GF-D8 (cell line): ENCODE data around the gene ELF3.
"Not testable (repeated sequence)": the region's sequence is repeated elsewhere in the genome, so short reads cannot be mapped to it uniquely, and the experiment has no call there.

Experiments
- DNase-seq: peaks from one replicate; lab custom pipeline; 2025; lab: John Stamatoyannopoulos, UW

Gene ELF3

DNA sequence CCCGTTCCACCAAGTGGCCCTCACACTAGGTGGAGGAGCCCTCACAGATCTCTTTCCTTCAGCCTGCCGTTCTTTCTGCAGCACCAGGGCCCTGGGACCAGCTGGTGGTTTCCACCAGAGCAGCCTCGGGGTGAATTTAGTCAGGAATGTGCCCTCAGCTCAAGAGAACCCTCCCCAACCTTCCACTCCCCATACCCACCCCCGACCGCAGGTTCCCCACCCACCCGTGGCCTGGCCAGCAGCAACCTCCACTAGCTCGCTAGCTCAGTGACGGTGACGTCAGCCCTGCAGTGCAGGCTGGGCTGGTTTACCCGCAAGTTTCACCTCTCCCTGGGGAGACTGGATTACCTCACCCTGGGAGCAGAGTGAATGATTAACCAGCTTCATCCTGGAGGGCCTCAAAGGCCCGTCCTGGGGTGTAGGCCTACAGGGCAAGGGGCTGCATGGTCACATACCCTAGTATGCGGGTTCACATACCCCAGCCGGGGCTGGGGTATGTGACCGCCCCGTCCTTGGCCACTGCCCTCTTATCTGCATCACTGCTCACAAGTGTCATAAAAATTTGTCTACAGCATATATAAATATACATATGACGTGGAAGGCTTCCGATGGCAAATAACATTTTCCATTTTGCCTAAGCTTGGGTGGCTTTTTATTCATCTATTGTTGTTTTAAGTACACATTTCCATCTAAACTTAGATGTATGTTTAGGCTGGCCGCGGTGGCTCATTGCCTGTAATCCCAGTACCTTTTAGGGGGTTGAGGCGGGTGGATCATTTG lies 24.5 kb downstream of the ELF3 start:
- no peak for DNase-seq

- DNase-seq: no peak
Observed at GRCh38 chr1:202036595-202037387, 26.4 kb downstream of the ELF3 start.

DNA sequence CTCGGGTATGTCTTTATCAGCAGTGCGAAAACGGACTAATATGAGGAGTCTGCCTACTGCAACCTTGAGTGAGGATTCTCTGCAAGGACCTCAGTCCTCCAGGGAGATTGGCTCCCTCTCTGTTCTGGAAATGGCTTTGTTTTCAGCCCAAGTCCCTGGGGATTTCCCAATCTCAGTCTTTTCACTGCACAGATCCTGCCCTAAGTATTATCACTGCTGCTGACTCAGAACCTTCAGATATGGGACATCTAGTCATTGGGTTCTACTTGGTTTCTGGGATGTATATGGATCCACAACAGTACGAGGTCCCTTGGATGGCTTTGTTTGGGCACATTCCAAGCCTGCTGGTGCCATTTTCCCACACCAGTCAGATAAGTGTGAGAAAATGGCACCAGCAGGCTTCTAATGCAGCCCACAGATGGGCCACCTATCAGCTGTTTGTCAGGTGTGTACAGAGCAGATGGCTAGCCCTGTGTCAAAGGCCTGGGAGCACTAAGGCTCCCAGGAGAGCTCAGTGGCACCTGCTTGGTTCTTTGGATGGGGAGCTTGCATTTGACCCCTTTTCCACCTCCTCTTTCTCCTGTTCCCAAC lies 27.4 kb downstream of the ELF3 start:
- DNase-seq: no peak

DNA sequence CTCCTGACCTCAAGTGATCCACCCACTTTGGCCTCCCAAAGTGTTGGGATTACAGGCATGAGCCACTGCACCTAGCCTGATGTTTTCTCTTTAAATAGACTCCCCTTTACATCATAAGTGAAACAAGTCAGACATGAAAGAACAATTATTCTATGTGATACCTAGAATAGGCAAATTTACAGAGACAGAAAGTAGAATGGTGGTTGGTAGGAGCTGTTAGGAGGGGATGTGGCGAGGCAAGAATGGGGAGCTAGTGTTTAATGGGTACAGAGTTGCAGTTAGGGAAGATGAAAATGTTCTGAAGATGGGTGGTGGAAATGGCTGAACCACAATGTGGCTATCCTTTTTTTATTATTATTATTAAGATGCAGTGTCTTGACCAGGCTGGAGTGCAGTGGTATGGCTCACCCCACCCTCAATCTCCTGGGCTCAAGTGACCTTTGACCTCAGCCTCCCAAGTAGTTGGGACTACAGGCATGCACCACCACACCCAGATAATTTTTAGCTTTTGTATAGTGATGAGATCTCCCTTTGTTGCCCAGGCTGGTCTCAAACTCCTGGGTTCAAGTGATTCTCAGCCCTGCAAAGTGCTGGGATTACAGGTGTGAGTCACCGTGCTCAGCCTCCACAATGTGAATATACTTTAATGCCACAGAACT lies 28.4 kb downstream of the ELF3 start:
- DNase-seq: no peak

DNA sequence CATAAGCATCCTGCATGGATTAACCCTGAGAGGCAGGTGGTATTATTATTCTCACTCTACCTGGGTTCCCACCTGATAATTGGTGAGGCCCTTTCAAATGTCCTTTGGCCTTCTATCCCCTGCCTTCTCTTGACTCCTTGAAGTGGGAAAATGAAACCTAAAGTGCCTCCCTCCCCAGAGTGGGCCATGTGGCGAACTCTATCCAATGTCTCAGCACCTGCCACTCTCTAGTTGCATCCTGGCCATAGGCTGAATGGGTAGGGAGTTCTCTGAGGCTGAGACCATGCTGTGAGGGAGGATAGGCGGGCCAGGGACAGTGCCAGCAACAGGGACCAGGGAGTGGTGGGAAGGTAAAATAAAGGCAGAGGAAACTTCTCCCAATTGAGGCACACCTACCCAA lies 35.3 kb downstream of the ELF3 start:
- no peak for DNase-seq

GRCh38 chr1:202046227-202046626 lies 35.8 kb downstream of the ELF3 start:
- no peak for DNase-seq

- no peak for DNase-seq
Observed at GRCh38 chr1:202046748-202047708, 36.6 kb downstream of the ELF3 start.

DNA sequence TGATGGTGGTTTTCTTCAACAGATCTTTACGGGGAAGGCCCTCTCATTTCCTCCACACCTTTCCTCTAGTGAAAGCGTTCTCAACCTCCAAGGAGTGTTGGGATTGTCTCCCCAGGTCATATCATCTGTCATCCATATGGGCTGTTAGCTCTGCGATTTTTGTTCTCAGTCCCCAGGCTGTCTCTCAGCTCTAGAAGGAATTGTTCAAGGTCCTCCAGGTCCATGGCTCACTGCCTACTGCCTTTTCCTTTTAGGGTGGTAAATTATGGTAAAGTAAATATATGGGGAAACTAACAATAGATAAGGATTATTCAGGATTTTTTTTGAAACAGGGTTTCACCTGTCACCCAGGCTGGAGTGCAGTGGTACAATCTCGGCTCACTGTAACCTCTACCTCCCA lies 37.6 kb downstream of the ELF3 start:
- no peak for DNase-seq

- no peak for DNase-seq
Observed at GRCh38 chr1:202049129-202049528, 38.7 kb downstream of the ELF3 start.

- DNase-seq: no peak
Observed at GRCh38 chr1:202054094-202054493, 43.7 kb downstream of the ELF3 start.

- DNase-seq: not testable (repeated sequence)
Observed at GRCh38 chr1:202054673-202055072, 44.3 kb downstream of the ELF3 start.

GRCh38 chr1:202056644-202057334 lies 46.4 kb downstream of the ELF3 start:
- DNase-seq: no peak

GRCh38 chr1:202057335-202057704 lies 46.9 kb downstream of the ELF3 start:
- not testable (repeated sequence) for DNase-seq

DNA sequence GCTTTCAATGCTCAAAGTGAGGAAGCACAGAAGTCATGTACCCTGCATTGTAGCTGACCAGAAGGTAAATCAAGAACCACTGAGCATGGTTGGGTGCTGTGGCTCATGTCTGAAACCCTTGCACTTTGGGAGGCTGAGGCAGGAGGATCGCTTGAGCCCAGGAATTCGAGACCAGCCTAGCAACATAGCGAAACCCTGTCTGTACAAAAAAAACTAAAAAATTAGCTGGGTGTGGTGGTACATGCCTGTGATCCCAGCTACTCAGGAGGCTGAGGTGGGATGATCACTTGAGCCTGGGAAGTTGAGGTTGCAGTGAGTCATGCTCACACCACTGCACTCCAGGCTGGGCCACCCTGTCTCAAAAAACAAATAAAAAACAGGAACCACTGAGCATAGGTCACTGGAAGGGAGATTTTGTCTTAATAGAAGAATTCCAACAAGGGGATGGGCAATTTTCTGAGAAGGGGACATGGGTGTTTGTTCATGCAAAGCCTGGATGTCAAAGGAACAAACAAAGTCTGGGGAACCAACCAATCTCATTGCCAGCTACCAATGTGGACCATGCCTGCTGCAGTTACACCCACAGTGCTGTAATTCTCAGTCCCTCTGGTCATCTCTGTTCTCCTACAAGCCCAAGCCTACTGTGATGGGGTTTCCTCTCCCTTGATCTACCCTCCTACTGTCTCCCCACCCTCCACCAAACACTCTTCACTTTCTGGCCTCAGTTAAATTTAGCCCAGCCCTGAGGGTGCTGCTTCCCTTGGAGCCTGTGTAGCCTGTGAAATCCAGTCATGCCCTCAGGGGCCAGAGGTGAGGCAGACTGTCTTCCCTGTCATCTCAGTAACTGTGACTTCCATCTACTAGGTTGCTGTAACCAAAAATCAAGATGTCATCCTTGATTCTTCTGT lies 47.9 kb downstream of the ELF3 start:
- no peak for DNase-seq

- DNase-seq: no peak
Observed at GRCh38 chr1:202061055-202061454, 50.7 kb downstream of the ELF3 start.

GRCh38 chr1:202061787-202062186 lies 51.4 kb downstream of the ELF3 start:
- not testable (repeated sequence) for DNase-seq

DNA sequence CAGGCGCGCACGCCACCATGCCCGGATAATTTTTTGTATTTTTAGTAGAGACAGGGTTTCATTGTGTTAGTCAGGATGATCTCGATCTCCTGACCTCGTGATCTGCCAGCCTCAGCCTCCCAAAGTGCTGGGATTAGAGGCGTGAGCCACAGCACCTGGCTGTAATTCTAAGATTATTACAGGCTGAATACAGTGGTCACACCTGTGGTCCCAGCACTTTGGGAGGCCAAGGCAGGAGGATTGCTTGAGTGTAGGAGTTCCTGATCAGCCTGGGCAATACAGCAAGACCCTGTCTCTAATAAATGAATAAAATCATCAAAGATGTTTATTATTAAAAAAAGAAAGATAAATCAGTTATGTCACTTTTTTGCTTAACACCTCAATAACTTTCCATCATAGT lies 52.2 kb downstream of the ELF3 start:
- not testable (repeated sequence) for DNase-seq

DNA sequence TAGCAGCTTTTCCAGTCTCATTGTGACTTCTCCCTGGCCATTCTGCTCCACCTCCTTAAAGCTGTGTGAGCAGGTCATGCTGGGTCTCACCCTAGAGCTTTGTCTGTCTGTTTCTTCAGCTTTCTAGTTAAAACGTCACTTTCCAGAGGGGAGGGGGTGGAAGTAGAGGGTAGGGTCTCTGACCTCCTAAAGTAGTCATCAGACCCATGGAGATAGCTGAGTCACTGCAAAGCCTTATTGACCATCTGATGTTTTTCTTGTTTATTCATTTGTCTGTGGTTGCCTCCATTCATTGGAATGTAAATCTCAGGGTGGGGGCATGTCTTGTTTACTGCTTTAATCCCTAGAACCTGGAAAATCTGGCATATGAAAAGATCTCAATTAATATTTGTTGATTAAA lies 52.7 kb downstream of the ELF3 start:
- DNase-seq: no peak

DNA sequence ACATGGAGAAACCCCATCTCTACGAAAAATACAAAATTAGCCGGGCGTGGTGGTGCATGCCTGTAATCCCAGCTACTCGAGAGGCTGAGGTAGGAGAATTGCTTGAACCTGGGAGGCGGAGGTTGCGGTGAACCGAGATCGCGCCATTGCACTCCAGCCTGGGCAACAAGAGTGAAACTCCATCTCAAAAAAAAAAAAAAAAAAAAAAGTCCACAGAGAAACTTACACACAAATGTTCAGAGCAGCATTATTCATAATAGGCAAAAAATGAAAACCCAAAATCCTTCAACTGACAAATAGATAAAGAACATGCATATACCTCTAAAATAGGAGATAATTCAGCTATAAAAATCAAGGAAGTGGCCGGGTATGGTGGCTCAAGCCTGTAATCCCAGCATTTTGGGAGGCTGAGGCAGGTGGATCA lies 54.5 kb downstream of the ELF3 start:
- DNase-seq: not testable (repeated sequence)
